ENCODE measurements around the gene PTGIS. TPM values are rescaled to one million over a fixed set of nuclear protein-coding genes. Genes with fewer than 3 reads are reported as not detected.
A peak's percentile ranks its signal among the peaks of the same experiment; 100 is the strongest.

Gene PTGIS
- total RNA-seq, 1 experiment from 2014 or later = 0.57 TPM

DNA sequence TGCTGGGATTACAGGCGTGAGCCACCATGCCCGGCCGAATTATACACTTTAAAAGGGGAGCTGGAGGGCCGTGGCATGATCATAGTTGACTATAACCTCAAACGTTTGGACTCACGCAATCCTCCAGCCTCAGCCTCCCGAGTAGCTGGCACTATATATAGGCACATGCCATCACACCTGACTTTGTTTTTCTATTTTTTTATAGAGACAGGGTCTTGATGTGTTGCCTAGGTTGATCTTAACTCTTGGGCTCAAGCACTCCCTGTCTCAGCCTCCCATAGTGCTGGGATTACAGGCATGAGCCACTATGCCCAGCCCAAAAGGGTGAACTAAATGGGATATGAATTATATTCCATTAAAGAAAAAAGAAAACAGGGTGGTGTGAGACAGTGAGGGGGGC, 7.8 kb downstream of the PTGIS start:
- DNase-seq (ENCODE audit: low read depth) = no peak

DNA sequence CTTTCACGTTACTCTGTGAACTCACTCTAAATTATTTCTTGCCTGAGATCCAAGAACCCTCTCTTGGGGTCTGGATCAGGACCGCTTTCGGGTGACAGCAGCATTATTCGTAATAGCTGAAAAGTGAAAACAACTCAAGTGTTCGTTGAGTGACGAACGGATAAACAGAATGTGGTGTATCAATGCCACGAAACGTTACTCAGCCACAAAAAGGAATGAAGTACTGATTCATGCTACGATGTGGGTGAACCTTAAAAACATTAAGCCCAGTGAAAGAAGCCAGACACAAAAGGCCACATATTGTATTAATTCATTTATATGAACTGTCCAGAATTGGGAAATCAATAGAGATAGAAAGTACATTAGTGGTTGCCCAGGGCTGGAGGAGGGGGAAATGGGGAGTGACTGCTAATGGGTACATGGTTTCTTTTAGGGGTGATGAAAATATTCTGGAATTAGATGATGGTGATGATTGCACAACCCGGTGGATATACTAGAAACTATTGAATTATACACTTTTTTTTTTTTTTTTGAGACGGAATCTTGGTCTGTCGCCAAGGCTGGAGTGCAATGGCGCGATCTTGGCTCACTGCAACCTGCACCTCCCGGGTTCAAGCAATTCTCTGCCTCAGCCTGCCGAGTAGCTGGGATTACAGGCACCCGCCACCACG, 8.4 kb downstream of the PTGIS start:
- no peak for DNase-seq (ENCODE audit: low read depth)

DNA sequence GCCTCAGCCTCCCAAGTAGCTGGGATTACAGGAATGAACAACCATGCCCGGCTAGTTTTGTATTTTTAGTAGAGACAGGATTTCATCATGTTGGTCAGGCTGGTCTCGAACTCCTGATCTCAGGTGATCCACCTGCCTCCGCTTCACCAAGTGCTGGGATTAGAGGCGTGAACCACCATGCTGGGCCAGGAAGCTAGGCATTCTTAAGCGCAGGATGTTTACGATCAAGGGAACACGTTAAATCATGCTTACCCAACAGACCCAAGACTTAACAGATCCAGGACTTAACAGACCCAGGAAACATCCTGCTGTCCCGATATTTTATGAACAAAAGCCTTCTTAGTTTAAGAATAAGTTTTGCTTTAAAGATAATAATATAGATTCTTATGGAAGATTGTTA, 9.1 kb downstream of the PTGIS start:
- no peak for DNase-seq (ENCODE audit: low read depth)

DNA sequence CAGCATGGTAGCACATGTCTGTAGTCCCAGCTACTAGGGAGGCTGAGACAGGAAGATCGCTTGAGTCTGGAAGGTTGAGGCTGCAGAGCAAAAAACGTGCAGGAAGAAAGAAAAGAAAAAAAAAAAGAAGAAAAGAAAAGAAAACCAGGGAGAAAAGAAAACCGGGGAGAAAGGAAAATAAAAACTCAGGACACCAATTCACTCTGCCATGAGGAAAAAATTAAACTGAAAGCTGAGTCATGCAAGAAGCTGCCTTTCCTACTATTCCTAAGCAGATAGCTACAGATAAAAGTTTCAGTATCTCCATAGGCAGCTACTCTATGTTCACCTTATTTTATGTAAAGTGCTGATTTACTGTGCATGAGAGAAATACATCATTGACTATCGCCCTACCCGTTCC, 10.5 kb downstream of the PTGIS start:
- DNase-seq (ENCODE audit: low read depth) = no peak

DNA sequence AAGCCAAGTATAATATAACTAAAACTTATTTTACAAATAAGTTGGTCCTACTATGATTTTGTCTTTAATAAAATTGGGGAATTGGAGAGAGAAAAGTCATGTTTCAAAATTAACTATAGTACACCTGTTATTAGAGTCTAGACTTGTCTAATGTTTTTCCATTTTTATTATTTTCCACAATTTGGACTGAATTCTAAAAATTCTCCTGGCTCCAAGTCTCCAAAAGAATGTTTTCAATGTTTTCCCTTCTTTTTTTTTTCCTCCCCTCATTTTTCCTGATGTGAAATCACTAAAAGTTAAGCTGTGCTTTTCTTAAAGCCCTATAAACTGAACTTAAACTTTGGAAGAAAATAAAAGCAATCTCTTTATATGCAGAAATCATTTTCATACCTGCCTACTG, 11.3 kb downstream of the PTGIS start:
- no peak for DNase-seq (ENCODE audit: low read depth)

DNA sequence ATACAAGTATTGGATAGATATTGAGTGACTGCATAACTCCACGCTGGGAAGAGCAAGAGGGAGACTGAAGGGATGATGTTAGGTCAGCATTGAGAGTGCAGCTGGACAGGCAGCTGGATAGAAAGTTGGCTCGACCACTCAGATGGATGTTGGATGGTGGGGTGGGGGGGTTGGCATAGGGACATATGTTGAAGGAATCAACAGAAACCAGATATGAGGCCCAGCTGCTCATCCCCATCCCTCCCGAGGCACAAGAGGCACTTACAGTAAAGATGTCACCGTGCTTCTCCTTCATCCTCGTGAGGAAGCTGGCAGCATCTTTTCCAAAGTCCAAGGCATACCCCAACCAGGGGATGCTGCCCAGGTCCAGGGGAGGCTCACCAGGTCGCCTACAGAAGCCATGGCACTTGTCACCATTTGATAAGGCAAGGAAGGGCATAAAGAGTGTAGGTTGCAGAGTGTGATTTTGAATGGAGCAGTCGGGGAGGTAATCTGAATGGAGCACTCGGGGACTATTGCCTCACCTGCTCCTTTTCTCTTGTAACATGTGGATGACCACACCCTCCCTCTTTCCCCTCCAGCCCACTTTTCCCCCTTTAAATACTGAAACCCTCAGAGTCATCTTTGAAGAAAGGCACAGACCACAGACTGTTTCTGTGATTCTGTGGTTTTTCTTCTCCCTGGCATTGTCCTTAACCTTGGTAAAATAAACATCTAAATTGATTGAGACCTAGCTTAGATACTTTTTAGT, 18.0 kb downstream of the PTGIS start:
- DNase-seq (ENCODE audit: low read depth) = no peak

DNA sequence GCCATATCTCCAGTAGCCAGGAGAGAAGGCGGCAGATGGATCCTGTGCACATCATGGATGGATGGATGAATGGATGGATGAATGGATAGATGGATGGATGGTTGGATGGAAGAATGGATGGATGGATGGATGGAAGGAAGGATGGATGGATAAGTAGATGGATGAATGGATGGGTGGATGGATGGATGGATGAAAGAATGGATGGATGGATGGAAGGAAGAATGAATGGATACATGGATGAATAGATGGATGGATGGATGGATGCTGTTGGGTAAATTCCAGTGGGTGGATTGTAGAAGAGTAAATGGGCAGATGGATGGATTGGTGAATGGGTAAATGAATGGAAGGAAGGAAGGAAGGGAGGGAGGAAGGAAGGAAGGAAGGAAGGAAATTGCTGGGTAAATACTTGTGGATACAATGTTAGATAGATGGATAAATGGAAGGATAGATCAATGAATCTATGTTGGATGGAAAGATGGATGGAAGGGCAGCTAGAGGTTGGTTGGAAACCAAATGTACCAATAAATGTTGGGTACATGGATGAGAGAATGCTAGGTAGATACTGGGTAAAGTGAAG, 19.5 kb downstream of the PTGIS start:
- DNase-seq (ENCODE audit: low read depth) = no peak

DNA sequence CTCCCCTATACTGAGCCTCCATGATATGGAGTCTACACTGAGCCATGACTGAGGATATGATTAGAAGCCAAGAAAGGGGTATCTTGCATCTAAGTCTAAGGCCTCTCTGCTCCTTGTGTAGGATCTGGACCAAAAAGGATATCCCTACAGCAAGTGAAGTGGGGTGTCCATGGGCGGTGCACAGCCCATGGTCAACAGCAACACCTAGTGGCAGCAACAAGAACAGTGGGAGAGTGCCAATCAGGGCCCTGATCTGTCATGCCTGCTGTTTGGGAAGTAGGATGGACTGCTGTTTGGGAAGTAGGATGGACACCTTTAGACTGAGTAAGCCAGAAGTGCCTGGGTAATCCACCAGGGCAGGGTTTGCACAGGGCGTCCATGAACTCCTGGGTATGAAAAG, 22.4 kb downstream of the PTGIS start:
- no peak for DNase-seq (ENCODE audit: low read depth)

DNA sequence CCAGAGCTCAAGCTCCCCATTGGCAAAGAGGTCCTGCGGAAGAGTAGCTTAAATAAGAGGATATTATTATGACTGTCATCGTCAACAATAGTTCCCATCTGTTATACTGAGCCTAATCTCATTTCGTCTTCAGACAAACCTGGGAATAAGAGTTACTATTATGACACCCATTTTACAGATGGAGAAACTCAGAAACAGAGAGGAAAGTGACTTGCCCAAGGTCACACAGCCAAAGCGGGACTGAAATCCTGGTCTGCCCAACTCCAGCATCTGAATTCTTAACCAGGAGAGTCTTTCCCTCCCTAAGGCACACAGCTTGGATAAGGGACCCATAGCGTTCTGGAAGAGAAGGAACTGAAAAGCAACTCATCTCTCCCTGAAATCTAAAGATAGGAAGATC, 23.4 kb downstream of the PTGIS start:
- DNase-seq (ENCODE audit: low read depth) = no peak

DNA sequence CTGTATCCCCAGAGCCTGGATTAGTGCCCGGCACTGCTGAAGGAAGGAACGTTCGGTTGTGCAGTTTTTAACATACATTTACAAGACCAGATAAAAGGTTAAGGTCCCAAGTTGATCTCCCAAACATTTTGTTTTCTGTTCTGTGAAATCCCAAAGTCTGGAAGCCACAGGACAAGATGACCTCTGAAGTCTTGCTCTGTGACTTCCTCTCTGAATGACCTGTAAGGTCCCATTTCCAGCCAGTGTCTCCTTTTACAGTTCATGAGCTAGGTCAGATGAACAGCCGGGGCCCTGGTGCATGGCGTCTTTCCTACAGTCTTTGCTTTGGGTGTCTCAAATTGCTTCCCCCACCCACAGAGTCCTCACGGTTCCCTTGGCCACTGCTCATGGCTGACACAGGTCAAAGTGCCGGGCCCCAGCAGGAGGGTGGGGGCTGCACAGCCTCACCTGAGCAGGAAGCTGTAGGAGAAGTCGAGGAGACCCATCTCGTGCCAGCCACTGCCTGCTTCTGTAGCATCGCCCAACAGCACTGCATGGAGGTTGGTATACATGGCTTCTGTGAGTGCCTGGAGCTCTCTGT, 24.0 kb downstream of the PTGIS start:
- no peak for DNase-seq (ENCODE audit: low read depth)

DNA sequence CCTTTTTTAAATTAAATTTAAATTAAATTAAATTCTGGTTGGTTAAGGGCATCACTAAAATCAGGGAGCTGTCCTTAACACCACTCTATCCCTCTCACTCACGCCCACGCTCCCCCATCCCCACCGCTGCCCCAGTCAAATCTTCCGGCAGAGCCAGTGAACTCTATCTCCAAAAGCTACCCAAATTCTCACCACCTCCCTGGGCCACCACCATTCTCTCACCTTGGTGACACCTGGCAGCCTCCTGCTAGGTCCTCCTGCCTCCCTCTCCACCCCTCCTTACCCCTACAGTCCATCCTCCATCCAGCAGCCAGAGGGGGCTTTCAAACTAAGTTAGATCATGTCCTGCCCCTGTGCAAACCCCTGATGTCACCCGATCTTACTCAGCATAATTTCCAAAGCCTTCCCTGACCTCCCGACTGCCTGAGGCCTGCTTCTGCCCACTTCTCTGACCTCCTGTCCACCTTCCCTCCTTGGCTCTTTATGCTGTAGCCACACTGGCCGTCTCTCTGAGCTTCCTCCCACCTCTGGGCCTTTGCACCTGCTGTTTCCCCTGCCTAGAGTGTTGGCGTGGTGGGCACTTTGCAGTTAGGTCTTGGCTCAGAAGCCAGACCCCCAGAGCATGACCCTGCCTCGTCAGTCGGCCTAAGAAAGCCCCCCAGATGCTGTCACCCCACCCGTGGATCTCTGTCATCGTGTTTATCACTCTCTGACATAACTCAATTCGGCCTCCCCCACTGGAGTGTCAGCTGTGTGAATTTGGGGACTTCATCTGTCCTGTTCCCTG, 24.7 kb downstream of the PTGIS start:
- no peak for DNase-seq (ENCODE audit: low read depth)

DNA sequence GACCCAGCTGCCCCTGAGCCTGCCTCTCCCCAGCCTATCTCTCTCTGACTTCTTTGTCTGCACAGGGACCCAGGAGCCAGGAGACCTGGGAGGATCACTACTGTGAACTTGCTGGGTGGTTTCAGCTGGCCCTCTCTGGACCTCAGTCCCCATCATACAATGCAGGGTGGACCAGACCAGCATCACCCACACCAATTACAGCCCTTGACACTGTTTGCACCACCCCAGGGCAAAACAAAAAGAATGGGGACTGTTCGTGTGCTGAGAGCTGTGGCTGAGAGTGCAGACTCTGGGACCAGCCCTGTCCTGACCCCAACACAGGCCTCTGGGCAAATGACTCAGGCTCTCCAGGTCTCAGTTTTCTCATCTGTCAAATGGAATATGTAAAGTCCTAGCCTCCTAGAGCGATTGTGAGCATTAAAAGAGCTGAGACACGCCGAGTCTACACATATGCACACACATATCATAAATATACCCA, 25.4 kb downstream of the PTGIS start:
- no peak for DNase-seq (ENCODE audit: low read depth)

DNA sequence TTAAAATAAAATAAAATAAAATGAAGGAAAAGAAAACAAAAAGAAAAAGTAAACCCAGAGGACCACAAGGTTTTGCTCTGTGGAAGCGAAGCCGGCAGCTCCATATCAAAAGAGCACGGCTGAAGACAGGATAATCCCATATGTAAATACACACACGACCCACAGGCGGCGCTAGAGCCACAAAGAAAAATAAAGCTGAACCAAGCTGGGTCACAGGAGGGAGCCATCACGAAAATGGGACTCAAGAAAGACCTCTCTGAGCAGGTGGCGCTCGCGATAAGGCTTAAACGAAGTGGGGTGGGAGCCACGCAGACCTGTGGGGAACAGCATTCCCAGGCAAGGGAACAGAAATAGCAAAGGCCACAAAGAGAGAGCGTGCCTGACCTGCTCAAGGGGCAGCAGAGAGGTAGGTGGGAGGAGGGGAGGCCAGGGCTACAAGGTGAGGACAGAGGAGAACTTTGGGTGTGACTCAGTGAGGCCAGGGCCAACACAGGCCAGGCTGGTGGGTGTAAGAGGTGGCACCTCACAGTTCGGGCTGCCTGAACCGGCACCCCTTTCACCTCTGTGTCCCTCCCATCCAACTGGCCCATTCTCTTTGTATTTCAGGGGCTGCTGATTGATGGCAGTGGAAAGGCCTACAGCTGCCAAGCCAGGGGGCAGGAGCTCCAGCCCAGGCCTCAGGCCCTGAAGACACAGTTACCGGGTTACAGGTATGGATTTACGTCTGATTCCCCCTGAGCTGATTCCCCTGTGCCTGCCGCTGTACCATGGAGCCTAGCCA, 26.0 kb downstream of the PTGIS start:
- DNase-seq (ENCODE audit: low read depth) = peak; percentile 74

DNA sequence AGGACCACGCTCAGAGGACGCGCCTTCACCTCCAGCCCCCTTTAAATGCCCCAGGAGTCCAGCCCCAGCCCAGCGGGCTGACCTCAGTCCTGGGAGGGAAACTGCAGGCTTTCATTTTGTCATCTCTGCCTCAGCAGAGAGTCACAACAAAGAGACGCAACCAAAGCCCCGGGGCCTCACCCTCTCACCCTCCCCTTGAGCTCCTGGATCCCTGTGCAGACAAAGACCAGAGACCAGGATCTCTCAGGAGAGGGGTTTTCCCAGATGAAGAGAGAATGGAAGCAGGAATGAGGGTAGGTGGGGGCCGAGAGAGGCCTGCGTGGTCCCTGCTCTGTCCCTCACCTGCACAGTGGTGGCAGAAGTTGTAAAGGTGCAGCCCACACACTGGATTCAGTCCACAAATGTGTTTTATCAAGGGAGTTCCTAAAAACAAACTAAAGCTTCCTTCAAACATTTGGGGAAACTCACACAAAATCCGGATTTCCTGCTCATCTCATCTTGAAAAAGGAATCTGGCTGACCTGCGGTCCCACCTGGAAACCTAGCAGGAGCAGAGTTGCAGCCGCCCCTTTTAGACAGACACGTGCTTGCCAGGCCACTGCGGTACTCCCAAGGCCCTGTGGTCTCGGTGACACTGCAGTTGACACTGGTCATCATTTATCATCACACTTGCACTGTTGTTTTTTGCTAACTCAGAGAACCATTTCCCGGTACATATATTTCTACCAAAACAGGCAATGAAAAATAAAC, 27.1 kb downstream of the PTGIS start:
- no peak for DNase-seq (ENCODE audit: low read depth)

DNA sequence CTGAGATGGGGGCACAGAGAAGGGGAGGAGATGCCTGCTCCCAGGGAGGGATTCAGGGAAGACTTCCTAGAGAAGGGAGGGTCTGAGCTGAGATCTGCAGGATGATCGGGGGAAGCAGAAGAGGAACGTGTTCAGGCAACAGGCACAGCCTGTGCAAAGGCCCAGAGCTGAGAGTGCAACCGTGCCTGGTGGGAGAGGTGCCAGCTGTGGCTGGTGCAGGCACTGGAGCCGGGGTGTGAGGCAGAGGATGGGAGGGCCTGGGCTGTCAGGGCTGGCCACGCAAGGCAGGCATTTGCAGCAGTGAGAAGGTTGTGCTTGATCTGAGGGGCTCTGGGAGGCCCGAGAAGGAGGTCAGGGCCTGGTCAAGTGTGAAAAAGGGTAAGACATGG, 27.7 kb downstream of the PTGIS start:
- no peak for DNase-seq (ENCODE audit: low read depth)

DNA sequence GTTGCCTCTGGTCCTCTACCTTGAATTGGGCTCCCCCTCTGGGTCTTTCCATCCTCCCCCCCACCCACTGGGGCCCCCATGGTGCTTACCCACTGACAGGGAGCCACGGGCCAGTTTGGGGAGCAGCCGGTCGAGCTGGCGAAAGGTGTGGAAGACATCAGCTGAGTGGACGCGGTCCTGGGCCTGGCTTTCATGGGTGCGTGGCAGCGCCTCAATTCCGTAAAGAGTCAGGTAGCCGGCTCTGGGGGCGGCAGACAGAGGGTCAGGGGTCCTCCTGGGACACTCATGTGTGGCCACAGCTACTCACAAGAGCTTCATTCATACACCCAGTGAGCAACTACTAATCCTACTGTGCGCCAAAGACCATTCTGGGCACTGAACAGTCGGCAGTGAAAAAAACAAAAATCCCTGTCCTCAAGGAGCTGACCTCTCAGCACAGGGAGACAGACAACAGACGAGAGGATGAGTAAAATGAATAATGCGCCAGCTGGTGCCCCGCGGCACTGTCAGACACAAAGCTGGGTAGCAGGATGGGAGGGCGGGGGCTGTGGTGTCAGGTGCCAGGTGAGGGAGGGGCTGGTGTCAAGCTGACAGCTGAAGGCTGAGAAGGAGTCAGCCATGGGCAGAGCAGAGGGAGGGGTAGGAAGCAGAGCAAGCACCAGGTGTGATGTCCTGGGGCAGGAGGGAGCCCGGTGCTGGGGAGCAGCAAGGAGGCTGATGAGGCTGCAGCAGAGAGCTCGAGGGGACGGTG, 28.3 kb downstream of the PTGIS start:
- DNase-seq (ENCODE audit: low read depth) = no peak

DNA sequence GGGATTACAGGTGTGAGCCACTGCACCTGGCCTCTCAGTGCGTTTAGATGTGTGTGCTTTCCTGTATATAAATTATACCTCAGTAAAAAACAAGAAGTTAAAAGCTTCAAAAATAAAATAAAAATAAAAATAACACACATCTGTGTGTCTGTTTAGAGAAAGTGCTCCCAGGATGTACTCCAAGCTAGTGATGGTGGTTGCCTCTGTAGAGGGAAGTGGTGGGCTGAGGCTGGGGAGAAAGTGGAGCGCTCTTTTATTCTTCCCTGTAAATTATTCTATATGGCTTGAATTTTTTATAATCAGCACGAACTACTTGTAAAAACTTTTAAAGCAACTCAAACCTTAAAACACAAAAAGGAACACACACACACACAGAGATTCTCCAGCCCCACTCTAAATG, 29.0 kb downstream of the PTGIS start:
- DNase-seq (ENCODE audit: low read depth) = no peak

DNA sequence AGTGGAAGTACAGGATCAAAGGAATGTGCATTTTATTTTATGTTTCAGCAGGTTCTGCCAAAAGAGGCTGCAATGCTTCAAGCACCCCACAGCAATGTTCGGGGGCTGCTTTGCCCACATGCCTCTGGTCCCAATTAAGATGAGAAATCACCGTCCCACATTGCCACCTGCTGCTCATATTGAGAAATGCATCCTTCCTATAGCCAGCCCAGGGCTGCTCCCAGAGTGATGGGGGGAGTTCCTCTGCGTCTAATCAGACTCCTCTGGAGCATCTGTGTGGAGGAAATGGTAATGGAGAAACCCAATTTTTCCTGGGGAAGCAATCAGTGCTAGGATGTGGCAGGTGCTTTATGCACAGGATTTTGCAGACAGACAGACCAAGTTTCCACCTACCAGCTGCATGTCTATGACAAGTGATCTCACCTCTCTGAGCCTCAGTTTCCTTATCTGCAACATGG, 33.7 kb downstream of the PTGIS start:
- DNase-seq (ENCODE audit: low read depth) = peak; percentile 63

DNA sequence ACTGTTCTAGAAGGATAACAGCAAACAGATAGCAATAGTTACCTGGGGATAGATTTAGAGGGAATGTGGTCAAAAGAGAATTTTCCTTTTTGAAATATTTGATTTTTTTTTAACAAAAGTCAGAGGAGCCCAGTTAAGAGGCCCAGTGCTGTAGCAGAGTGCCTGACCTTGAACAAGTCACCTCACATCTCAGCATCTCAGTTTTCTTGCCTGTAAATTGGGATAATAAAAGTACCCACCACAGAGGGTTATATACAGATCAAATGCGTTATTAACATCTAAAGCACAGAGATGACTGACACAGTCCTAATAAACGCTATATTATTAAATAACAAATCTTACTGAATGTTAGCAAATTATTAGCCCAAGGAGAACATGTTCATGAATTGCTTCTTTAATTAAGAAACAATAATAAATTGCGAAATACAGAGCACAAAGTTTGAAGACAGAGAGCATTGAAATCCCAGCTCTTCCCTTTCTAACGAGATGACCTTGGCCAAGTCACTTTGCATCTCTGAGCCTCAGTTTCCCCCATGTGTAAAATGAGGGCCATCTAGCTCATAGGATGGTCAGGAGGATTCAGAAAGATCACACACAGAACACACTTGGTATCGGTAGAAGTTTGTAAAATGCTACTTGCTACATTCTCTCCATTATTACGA, 35.5 kb downstream of the PTGIS start:
- DNase-seq (ENCODE audit: low read depth) = no peak
